ENCODE data around the gene ITGAD.

Gene ITGAD

GRCh38 chr16:31423801-31424200 is 30.7 kb downstream of the ITGAD start:
- Histone ChIP-seq H4K20me1 (ENCODE audit: insufficient read depth, low read length) (no peaks in the 10 kb centered on the region), H3K4me3 (ENCODE audit: low read depth in 1 of 2, low read length in 2 of 2) (no peak overlapping the region), H3K36me3 (ENCODE audit: insufficient read depth, low read length) (no peaks in the 10 kb centered on the region), H3K4me2 (ENCODE audit: insufficient read depth, low read length) (no peak overlapping the region), H3K4me1 (ENCODE audit: insufficient read depth, low read length) (no peaks in the 10 kb centered on the region), H3K79me2 (ENCODE audit: insufficient read depth, low read length) (no peaks in the 10 kb centered on the region), H2AFZ (ENCODE audit: low read depth, low read length) (no peak overlapping the region), H3K27me3 (ENCODE audit: insufficient read depth, low read length, poor library complexity) (no peaks in the 10 kb centered on the region), H3K9ac (ENCODE audit: low read depth, low read length) (no peak overlapping the region), H3K9me3 (ENCODE audit: insufficient read depth, low read length, severe bottlenecking) (no peaks in the 10 kb centered on the region), H3K27ac (ENCODE audit: low read length) (no peak overlapping the region)
- TF ChIP-seq, protein P1, sequence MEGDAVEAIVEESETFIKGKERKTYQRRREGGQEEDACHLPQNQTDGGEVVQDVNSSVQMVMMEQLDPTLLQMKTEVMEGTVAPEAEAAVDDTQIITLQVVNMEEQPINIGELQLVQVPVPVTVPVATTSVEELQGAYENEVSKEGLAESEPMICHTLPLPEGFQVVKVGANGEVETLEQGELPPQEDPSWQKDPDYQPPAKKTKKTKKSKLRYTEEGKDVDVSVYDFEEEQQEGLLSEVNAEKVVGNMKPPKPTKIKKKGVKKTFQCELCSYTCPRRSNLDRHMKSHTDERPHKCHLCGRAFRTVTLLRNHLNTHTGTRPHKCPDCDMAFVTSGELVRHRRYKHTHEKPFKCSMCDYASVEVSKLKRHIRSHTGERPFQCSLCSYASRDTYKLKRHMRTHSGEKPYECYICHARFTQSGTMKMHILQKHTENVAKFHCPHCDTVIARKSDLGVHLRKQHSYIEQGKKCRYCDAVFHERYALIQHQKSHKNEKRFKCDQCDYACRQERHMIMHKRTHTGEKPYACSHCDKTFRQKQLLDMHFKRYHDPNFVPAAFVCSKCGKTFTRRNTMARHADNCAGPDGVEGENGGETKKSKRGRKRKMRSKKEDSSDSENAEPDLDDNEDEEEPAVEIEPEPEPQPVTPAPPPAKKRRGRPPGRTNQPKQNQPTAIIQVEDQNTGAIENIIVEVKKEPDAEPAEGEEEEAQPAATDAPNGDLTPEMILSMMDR (IDR thresholded peaks at IDR 0.05; ENCODE audit: borderline replicate concordance, extremely low read depth, low read length, poor library complexity, severe bottlenecking): no peak
- no peak for TF ChIP-seq EZH2 (IDR thresholded peaks at IDR 0.05; ENCODE audit: borderline replicate concordance, low read depth, low read length, severe bottlenecking)
- DNase-seq (no peak), ATAC-seq (ENCODE audit: insufficient read depth, low read depth) (no peak)

DNA sequence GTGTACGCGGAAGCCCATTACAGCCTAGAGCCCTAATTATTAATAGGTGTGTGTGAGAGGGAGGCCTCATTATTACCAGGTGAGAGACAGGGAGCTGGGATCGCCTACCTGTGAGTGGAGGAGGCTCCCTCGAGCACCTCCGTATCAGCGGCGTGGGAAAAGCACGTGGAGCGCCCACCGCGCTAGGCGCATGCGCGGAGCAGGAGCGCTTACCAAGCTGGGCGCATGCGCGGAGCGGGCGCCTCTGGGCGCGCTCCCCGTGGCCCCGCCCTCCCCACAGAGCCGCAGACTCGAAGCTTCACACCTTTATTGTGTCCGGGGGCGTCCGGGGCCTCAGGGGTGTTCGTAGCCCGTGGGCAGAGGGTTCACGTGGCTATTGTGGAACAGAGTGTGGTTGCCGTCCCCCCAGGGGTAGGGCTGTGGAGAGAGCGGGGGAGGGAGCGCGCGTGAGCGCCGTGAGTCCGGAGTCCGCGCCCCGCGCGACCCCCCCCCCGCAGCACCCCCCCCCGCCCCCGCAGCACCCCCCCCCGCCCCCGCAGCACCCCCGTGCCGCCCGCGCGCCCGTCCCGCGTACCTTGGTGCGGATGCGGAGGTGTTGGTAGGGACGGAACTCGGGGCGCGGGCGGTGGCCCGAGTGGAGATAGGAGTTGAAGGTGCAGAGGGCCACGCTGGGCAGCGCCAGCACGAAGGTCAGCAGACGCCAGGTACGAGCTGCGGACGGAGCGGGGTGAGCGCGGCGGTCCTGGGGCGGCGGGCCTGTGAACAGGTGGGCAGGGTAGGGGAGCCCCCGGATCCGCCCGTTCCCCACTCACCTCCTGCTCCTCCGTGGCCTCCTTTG is 34.5 kb downstream of the ITGAD start:
- ATAC-seq (ENCODE audit: insufficient read depth, low read depth): no peak
- no peak overlapping the region for H3K9ac ChIP-seq (ENCODE audit: low read depth, low read length)
- H3K4me1 ChIP-seq (ENCODE audit: insufficient read depth, low read length): no peaks in the 10 kb centered on the region
- no peaks in the 10 kb centered on the region for H3K9me3 ChIP-seq (ENCODE audit: insufficient read depth, low read length, severe bottlenecking)
- no peak overlapping the region for H3K4me3 ChIP-seq (ENCODE audit: low read depth in 1 of 2, low read length in 2 of 2)
- H3K4me2 ChIP-seq (ENCODE audit: insufficient read depth, low read length): no peak overlapping the region
- TF ChIP-seq EZH2 (IDR thresholded peaks at IDR 0.05; ENCODE audit: borderline replicate concordance, low read depth, low read length, severe bottlenecking): no peak
- TF ChIP-seq, protein P1 (IDR thresholded peaks at IDR 0.05; ENCODE audit: borderline replicate concordance, extremely low read depth, low read length, poor library complexity, severe bottlenecking): no peak
- no peaks in the 10 kb centered on the region for H4K20me1 ChIP-seq (ENCODE audit: insufficient read depth, low read length)
- H3K36me3 ChIP-seq (ENCODE audit: insufficient read depth, low read length): no peaks in the 10 kb centered on the region
- no peak for DNase-seq
- no peaks in the 10 kb centered on the region for H3K79me2 ChIP-seq (ENCODE audit: insufficient read depth, low read length)
- peaks cover 3% of the 10 kb centered on the region for H3K27me3 ChIP-seq (ENCODE audit: insufficient read depth, low read length, poor library complexity)
- no peak overlapping the region for H2AFZ ChIP-seq (ENCODE audit: low read depth, low read length)
- H3K27ac ChIP-seq (ENCODE audit: low read length): no peak overlapping the region

- H3K4me2 ChIP-seq (ENCODE audit: insufficient read depth, low read length): no peak within 1 kb of the TSS
- H4K20me1 ChIP-seq (ENCODE audit: insufficient read depth, low read length): no peaks in the 10 kb centered on the region
- ATAC-seq (ENCODE audit: insufficient read depth, low read depth) (no peak), DNase-seq (no peak)
- TF ChIP-seq EZH2 (IDR thresholded peaks at IDR 0.05; ENCODE audit: borderline replicate concordance, low read depth, low read length, severe bottlenecking): no peak
- TF ChIP-seq, protein P1 (IDR thresholded peaks at IDR 0.05; ENCODE audit: borderline replicate concordance, extremely low read depth, low read length, poor library complexity, severe bottlenecking): no peak
- no peak within 1 kb of the TSS for H3K4me3 ChIP-seq (ENCODE audit: low read depth in 1 of 2, low read length in 2 of 2)
- no peak within 1 kb of the TSS for H2AFZ ChIP-seq (ENCODE audit: low read depth, low read length)
- no peaks in the 10 kb centered on the region for H3K79me2 ChIP-seq (ENCODE audit: insufficient read depth, low read length)
- H3K36me3 ChIP-seq (ENCODE audit: insufficient read depth, low read length): no peaks in the 10 kb centered on the region
- no peaks in the 10 kb centered on the region for H3K9me3 ChIP-seq (ENCODE audit: insufficient read depth, low read length, severe bottlenecking)
- H3K9ac ChIP-seq (ENCODE audit: low read depth, low read length): no peak within 1 kb of the TSS
- H3K27ac ChIP-seq (ENCODE audit: low read length): no peak within 1 kb of the TSS
- no peaks in the 10 kb centered on the region for H3K4me1 ChIP-seq (ENCODE audit: insufficient read depth, low read length)
- peaks cover 3% of the 10 kb centered on the region for H3K27me3 ChIP-seq (ENCODE audit: insufficient read depth, low read length, poor library complexity)
These were observed 35.1 kb downstream of the ITGAD start, which contains the start of gene COX6A2 for GRCh38 chr16:31428279-31428597. TSS of gene COX6A2 (minus strand) at chr16:31428360. CDS start at chr16:31428325, 35 bp downstream.
